GM12892 (cell line): ENCODE results near the gene KCNJ4.

Source experiments
- POLR2A ChIP-seq: IDR thresholded peaks from 2 replicates; pipeline ENCODE4 v1.6.1; 2011; ENCODE audit warnings: low read depth, low read length, control low read depth
- TAF1 ChIP-seq: IDR thresholded peaks from 2 replicates; pipeline ENCODE4 v1.6.1; 2011; ENCODE audit warnings: low read depth, mild to moderate bottlenecking, control low read depth, low read length, borderline replicate concordance

- TF ChIP-seq TAF1 (no peak), POLR2A (no peak)
Observed at GRCh38 chr22:38461057-38461413, 6.0 kb upstream of the KCNJ4 start.
